Effector memory CD4-positive, alpha-beta T cell (primary cell): ENCODE measurements around the gene TPH2.

Experiments used
- DNase-seq, 3 donors: peaks; one replicate each; pipeline ENCODE4 v3.0.0-alpha.2; 2020
- H3K27ac ChIP-seq: 2 replicates; pipeline ENCODE4 v1.7.0; 2013; ENCODE audit warnings: mild to moderate bottlenecking, low read length, moderate library complexity; ENCODE audit not compliant: insufficient read depth, poor library complexity, severe bottlenecking
- H3K27me3 ChIP-seq: replicated peaks from 2 replicates; pipeline ENCODE4 v1.7.0; 2013; ENCODE audit warnings: mild to moderate bottlenecking, low read length; ENCODE audit not compliant: insufficient read depth, control insufficient read depth, poor library complexity, severe bottlenecking
- H3K36me3 ChIP-seq: 2 replicates; pipeline ENCODE4 v1.7.0; 2013; ENCODE audit warnings: mild to moderate bottlenecking, low read length, moderate library complexity; ENCODE audit not compliant: control insufficient read depth, insufficient read depth
- H3K4me1 ChIP-seq: 2 replicates; pipeline ENCODE4 v1.7.0; 2013; ENCODE audit warnings: low read length, mild to moderate bottlenecking; ENCODE audit not compliant: control insufficient read depth, insufficient read depth, poor library complexity, severe bottlenecking
- H3K4me3 ChIP-seq: 2 replicates; pipeline ENCODE4 v1.7.0; 2013; ENCODE audit warnings: low read length, low read depth, mild to moderate bottlenecking; ENCODE audit not compliant: insufficient read depth, poor library complexity, severe bottlenecking
- H3K9me3 ChIP-seq: 2 replicates; pipeline ENCODE4 v1.7.0; 2013; ENCODE audit warnings: mild to moderate bottlenecking, low read length, moderate library complexity; ENCODE audit not compliant: control insufficient read depth

Gene TPH2

GRCh38 chr12:71955970-71956369 lies 17.3 kb downstream of the TPH2 start:
- no peak for DNase-seq
- Histone ChIP-seq H3K4me3 (no peak overlapping the region), H3K4me1 (no peaks in the 10 kb centered on the region), H3K36me3 (no peaks in the 10 kb centered on the region), H3K27me3 (peaks cover 3% of the 10 kb centered on the region), H3K27ac (no peak overlapping the region), H3K9me3 (no peaks in the 10 kb centered on the region)

DNA sequence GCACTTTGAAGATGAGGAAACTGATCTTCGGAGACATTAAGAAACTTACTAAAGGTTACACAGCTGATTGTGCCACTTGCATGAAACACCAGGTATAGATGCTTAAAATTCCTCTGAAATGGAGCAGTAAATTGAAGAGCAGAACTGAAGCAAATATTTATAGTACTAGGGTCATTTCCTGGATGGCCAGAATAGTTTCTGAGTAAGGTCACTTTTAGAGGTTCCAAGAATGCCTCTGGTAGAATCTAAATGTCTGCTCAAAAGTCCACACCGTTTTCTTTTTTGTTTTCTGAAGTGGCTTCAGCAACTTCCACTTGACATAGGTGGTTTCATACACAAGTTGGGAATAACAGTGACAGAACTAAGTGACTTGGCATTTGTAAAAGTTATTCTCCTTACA lies 19.4 kb downstream of the TPH2 start:
- Histone ChIP-seq H3K4me1 (no peaks in the 10 kb centered on the region), H3K4me3 (no peak overlapping the region), H3K9me3 (no peaks in the 10 kb centered on the region), H3K27ac (no peak overlapping the region), H3K27me3 (peaks cover 4% of the 10 kb centered on the region), H3K36me3 (no peaks in the 10 kb centered on the region)
- no peak for DNase-seq

GRCh38 chr12:71958457-71958856 lies 19.8 kb downstream of the TPH2 start:
- DNase-seq, result no peak
- no peak overlapping the region for H3K27ac ChIP-seq
- H3K36me3 ChIP-seq, result no peaks in the 10 kb centered on the region
- H3K4me1 ChIP-seq, result no peaks in the 10 kb centered on the region
- H3K4me3 ChIP-seq, result no peak overlapping the region
- H3K9me3 ChIP-seq, result no peaks in the 10 kb centered on the region
- peaks cover 4% of the 10 kb centered on the region for H3K27me3 ChIP-seq

DNA sequence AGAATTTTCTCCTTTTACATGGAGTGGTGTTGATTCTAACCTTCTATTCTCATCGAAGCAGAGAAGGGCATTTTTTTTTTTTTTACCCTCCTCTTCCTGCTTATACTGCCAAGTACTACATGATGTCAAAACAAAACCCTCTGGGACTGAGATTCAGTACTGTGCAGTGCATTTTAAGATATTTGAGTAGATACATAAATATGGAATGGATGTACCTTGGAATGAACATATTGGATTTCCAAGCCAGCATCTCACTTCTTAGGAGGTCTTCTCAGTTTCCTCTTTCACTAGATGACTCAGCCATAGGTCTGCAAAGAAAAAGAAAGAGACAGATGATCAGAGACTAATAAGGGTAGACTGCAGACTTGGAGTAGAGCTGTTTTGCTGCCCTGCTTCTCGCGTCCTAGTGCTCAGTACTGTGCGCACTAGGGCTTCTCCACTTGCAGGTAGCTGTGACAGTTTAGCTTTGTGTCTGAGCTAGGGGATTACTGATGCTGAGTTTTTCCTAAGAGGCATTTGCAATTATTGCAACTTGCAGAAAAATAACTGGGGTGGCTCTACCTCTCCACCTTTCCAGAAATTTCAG lies 20.4 kb downstream of the TPH2 start:
- no peaks in the 10 kb centered on the region for H3K4me1 ChIP-seq
- DNase-seq, result no peak
- H3K27ac ChIP-seq, result no peak overlapping the region
- no peaks in the 10 kb centered on the region for H3K36me3 ChIP-seq
- H3K27me3 ChIP-seq, result peaks cover 4% of the 10 kb centered on the region
- no peak overlapping the region for H3K4me3 ChIP-seq
- H3K9me3 ChIP-seq, result no peaks in the 10 kb centered on the region

DNA sequence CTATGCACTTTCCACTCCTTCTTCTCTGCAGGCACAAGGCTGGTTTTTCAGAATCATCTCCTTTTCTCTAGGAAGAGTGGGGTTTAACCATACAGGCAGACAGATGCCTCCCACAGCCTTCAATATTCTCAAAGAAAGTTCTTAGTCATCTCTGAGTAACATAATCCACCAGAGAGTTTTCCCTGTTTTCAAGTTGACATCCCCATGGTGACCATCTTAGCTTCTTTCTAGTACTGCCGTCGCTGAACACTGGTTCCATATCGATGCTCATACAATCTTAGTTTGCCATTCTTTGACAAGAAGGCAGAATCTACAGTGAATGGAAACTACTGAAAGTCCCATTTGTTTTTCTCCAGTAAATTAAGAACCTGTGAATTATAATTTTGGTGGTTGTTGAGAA lies 28.6 kb downstream of the TPH2 start:
- no peaks in the 10 kb centered on the region for H3K9me3 ChIP-seq
- no peaks in the 10 kb centered on the region for H3K4me1 ChIP-seq
- H3K4me3 ChIP-seq, result no peak overlapping the region
- no peak for DNase-seq
- no peak overlapping the region for H3K27ac ChIP-seq
- H3K27me3 ChIP-seq, result peaks cover 3% of the 10 kb centered on the region
- H3K36me3 ChIP-seq, result no peaks in the 10 kb centered on the region

GRCh38 chr12:71969330-71969729 lies 30.7 kb downstream of the TPH2 start:
- no peak overlapping the region for H3K4me3 ChIP-seq

DNA sequence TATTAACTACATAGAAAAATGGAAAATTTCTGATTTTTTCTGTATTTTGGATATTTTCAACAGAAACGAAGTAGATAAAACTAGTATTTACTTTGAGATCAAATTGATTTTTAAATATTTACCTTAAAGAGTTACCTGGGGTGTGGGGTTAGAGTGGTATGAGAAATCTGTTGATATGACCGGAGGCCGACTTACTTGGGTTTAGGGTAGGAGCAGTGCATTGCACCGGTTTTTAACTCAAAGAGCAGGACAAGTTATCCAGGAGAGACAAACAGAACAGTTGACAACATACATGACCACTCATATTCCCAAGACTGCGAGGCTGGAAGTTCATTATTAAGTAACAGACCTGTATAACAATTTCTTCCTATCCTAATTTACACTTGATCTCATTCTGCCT lies 31.4 kb downstream of the TPH2 start:
- H3K27ac ChIP-seq, result no peak overlapping the region
- DNase-seq, result no peak
- no peaks in the 10 kb centered on the region for H3K9me3 ChIP-seq
- peaks cover 3% of the 10 kb centered on the region for H3K27me3 ChIP-seq
- no peaks in the 10 kb centered on the region for H3K36me3 ChIP-seq
- no peak overlapping the region for H3K4me3 ChIP-seq
- no peaks in the 10 kb centered on the region for H3K4me1 ChIP-seq

More at GRCh38 chr12:71969330-71969729, 30.7 kb downstream of the TPH2 start:
- H3K27me3 ChIP-seq, result peaks cover 3% of the 10 kb centered on the region
- H3K36me3 ChIP-seq, result no peaks in the 10 kb centered on the region
- DNase-seq, result no peak
- no peak overlapping the region for H3K27ac ChIP-seq
- no peaks in the 10 kb centered on the region for H3K4me1 ChIP-seq
- no peaks in the 10 kb centered on the region for H3K9me3 ChIP-seq

DNA sequence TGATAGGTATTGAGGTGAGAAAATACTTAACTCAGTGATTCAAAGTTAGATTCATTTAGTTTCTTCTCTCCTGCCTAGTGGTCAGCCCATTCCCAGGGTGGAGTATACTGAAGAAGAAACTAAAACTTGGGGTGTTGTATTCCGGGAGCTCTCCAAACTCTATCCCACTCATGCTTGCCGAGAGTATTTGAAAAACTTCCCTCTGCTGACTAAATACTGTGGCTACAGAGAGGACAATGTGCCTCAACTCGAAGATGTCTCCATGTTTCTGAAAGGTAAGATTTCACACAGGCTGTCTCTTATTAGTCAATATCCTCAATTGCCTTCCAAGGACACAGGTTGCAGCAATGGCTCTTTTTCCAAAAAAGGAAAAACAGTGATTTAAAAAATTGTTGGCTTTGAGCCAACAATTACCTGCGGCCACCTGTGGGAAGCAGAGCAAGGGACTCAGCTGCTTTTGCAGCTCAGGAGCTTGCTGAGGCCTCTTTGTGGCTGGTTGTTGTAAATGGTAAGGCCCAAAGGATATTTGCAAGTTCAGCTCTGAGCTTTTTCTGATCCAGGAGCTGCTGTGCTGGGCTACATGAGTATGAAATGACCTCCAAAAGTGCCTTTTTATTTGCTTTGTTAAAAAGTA lies 33.9 kb downstream of the TPH2 start:
- H3K9me3 ChIP-seq, result no peaks in the 10 kb centered on the region
- no peak overlapping the region for H3K4me3 ChIP-seq
- peaks cover 3% of the 10 kb centered on the region for H3K27me3 ChIP-seq
- no peaks in the 10 kb centered on the region for H3K4me1 ChIP-seq
- no peaks in the 10 kb centered on the region for H3K36me3 ChIP-seq
- H3K27ac ChIP-seq, result no peak overlapping the region
- DNase-seq, result no peak

DNA sequence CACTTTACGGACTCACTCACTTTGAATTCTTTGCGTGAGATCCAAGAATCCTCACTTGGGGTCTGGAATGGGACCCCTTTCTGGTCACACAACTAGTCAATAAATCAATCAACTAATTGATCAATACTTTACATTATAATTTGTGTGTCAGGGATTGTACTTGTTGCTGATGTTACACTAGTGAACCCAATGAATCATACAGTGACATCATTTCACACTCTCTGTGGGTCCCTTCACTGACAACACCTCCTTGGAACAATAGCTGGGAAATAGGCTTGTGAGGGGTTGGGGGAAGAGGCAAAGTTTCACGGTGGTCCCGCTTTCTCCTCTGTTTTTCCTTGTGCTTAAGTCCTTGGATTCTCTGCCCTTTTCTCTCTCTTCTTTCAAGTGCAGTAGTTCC lies 35.0 kb downstream of the TPH2 start:
- no peak overlapping the region for H3K27ac ChIP-seq
- H3K9me3 ChIP-seq, result no peaks in the 10 kb centered on the region
- DNase-seq, result no peak
- no peaks in the 10 kb centered on the region for H3K36me3 ChIP-seq
- H3K4me3 ChIP-seq, result no peak overlapping the region
- H3K4me1 ChIP-seq, result no peaks in the 10 kb centered on the region
- peaks cover 3% of the 10 kb centered on the region for H3K27me3 ChIP-seq

DNA sequence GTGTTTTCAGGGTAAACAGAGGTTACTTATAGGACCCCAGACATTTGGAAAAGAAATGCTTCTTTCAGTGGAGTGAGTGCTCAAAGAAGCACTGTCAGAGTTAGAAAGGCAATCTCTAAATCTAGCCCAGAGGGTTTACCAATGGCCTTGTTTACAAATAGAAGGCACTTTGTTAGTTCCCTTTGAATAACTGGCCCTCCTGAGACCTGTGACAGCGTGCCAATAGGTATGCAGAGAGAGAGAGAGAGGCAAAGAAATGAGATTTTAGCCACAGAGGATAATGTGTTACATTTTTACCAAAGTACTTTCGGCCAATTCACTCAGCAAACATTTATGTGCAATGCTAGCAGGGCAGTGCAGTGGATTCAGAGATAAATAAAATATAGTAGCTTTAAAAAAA lies 41.9 kb downstream of the TPH2 start:
- no peak overlapping the region for H3K4me3 ChIP-seq
- H3K27ac ChIP-seq, result no peak overlapping the region
- no peaks in the 10 kb centered on the region for H3K36me3 ChIP-seq
- DNase-seq, result no peak
- no peaks in the 10 kb centered on the region for H3K9me3 ChIP-seq
- H3K27me3 ChIP-seq, result no peaks in the 10 kb centered on the region
- no peaks in the 10 kb centered on the region for H3K4me1 ChIP-seq
